ENCODE measurements around the gene AKR1C4. TPM values are rescaled to one million over a fixed set of nuclear protein-coding genes. Genes with fewer than 3 reads are reported as not detected.
"Not testable (repeated sequence)": the region's sequence is repeated elsewhere in the genome, so short reads cannot be mapped to it uniquely, and the experiment has no call there.

AKR1C4 gene
- total RNA-seq: not detected
- 0.09 TPM for polyA plus RNA-seq

DNA sequence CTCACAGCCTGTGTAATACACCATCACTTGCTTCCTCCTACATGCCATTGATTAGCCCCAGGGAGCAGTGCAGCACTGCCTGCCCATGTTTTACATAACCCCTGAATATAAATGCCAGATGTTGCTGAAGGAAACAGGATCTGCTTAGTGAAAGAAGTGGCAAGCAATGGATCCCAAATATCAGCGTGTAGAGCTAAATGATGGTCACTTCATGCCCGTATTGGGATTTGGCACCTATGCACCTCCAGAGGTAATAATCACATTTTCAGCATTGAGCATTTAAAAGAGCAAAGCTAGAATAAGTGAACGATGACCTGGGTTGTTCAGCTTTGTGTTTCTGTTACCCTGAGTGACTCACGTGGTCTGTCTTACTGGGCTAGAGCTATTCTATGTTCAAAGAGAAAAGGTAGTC lies at the start of gene AKR1C4:
Gene AKR1C4 (plus strand): TSS at position 136 of the 412 bp plus-strand sequence. CDS start 31 bp downstream, at position 167.
- Histone ChIP-seq H3K4me1 (ENCODE audit: insufficient read depth) (no peaks in the 10 kb centered on the region), H3K36me3 (ENCODE audit: insufficient read depth) (no peaks in the 10 kb centered on the region), H3K4me3 (ENCODE audit: low read depth, low read length) (no peak within 1 kb of the TSS), H3K27ac (ENCODE audit: low read depth) (no peak within 1 kb of the TSS)
- WGBS: 66% methylated on average over 4 of the region's 4 CpGs
- DNase-seq (ENCODE audit: extremely low spot score): no peak

DNA sequence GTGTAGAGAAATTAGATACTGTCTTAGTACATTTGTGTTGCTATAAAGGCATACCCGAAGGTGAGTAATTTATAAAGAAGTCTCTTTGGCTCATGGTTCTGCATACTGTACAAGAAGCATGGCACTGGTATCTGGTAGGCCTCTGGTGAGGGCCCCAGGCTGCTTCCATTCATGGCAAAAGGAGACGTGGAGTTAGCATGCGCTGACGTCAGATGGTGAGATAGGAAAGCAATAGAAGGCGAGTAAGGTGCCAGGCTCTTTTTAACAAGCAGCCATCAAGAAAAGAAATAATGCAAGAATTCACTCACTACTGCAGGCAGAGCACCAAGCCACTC lies 49.8 kb upstream of the AKR1C4 start:
- H3K36me3 ChIP-seq (ENCODE audit: insufficient read depth): no peaks in the 10 kb centered on the region

DNA sequence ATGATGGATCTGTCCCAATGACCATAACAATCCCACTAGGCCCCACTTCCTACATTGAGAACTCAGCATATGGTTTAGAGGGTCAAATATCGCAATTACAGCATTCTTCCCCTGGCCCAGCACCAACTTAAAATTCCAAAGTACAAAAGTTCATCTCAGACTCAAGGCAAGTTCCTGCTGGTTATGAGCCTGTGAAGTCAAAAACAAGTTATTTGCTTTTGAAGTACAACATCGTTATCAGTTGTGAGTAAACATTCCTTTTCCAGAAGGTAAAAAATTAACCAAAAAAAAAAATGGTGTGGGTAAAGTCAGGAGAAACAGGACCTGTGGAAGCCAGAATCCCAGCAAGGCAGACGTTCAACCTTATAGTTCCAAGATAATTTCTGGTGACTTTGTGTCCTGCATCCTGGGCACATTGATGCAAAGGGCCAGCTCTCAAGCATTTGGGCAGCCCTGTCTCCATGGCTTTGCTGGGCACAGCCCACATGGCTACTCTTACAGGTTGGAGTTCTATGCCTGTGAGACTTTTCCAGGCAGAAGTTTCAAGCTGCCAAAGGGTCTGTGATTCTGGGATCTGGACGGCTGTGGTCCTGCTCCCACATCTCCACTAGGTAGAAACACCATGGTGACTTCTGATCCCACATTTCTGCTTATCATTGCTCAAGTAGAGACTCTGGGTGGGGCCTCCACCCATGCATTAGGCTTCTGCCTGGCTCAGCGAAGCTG lies 49.2 kb upstream of the AKR1C4 start:
- no peak for DNase-seq (ENCODE audit: extremely low spot score)
- WGBS: 71% methylated on average over 5 of the region's 5 CpGs
- H3K36me3 ChIP-seq (ENCODE audit: insufficient read depth): no peaks in the 10 kb centered on the region

More for the DNA sequence above, 49.8 kb upstream of the AKR1C4 start:
- Histone ChIP-seq H3K4me3 (ENCODE audit: low read depth, low read length) (no peak overlapping the region), H3K27ac (ENCODE audit: low read depth) (no peak overlapping the region), H3K4me1 (ENCODE audit: insufficient read depth) (no peaks in the 10 kb centered on the region)
- no peak for DNase-seq (ENCODE audit: extremely low spot score)
- 75% methylated on average over 5 of the region's 5 CpGs for WGBS

DNA sequence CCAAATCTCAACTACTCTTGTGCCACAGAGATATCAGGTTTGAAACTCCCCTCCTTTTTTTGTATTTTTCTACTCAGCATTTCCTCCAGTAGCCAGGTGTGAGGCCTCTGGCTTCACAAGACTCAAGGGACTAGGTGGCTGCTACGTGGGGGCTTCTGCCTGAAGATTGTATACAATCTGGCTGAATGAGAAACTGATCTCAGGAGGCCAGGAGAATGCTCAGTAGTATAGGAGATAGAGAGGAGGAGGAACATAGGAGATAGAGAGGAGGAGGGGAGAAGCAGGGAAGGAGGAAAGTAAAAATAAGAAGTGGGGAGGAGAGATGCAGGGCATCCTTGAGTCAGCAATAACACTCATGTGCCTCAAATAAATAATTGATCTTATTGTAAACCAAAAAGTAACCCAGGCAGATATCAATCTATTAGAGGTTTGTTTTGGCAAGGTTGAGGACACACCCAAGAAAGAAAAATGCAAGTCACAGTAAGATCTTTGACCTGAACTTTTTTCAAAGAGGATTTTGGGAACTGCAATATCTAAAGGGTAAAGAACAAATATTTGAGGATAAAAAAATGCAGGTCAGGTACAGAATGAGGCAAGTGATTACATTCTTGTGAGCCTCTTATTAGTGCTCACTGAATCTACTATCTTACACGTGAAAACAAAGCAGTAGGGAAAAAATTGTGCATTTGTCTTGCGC lies 48.5 kb upstream of the AKR1C4 start:
- Histone ChIP-seq H3K27ac (ENCODE audit: low read depth) (peak overlapping the region; percentile 10), H3K4me3 (ENCODE audit: low read depth, low read length) (no peak overlapping the region), H3K4me1 (ENCODE audit: insufficient read depth) (no peaks in the 10 kb centered on the region), H3K36me3 (ENCODE audit: insufficient read depth) (no peaks in the 10 kb centered on the region)
- WGBS: 50% methylated on average over 3 of the region's 3 CpGs
- DNase-seq (ENCODE audit: extremely low spot score): no peak

More for the DNA sequence above, 49.2 kb upstream of the AKR1C4 start:
- H3K27ac ChIP-seq (ENCODE audit: low read depth): no peak overlapping the region
- H3K4me1 ChIP-seq (ENCODE audit: insufficient read depth): no peaks in the 10 kb centered on the region
- no peak overlapping the region for H3K4me3 ChIP-seq (ENCODE audit: low read depth, low read length)

DNA sequence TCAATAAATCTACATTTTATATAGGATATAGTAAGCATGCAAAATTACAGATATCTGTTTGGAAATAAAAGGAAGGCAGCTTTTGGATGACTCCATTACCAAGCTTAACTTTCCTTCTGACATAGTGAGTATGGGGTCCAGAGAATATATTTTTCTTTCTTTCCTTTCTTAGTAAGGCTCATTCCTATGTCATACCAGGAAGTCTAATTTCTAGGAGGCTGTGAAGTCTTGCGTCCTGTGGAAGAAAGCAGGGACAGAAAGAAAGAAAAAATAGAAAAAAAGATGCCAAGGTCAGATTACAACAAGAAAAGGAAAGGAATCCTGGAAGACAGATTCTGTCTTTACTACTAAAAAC lies 48.0 kb upstream of the AKR1C4 start:
- Histone ChIP-seq H3K36me3 (ENCODE audit: insufficient read depth) (no peaks in the 10 kb centered on the region), H3K4me3 (ENCODE audit: low read depth, low read length) (no peak overlapping the region), H3K4me1 (ENCODE audit: insufficient read depth) (no peaks in the 10 kb centered on the region), H3K27ac (ENCODE audit: low read depth) (peak overlapping the region; percentile 10)
- 56% methylated on average over 1 of the region's 1 CpG for WGBS
- no peak for DNase-seq (ENCODE audit: extremely low spot score)

DNA sequence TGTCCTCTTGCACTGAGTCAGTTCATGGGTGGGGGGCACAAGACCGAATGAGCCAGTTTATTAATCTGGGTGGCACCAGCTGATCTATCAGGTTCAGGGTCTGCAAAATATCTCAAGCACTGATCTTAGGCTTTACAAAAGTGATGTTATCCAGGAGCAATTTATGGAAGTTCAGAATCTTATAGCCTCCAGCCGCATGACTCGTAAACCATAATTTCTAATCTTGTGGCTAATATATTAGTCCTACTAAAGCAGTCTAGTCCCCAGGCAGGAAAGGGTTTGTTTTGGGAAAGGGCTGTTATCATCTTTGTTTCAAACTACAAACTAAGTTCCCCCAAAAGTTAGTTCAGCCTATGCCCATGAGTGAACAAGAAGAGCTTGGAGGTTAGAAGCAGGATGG lies 45.6 kb upstream of the AKR1C4 start:
- Histone ChIP-seq H3K36me3 (ENCODE audit: insufficient read depth) (no peaks in the 10 kb centered on the region), H3K4me1 (ENCODE audit: insufficient read depth) (no peaks in the 10 kb centered on the region), H3K4me3 (ENCODE audit: low read depth, low read length) (no peak overlapping the region), H3K27ac (ENCODE audit: low read depth) (no peak overlapping the region)
- DNase-seq (ENCODE audit: extremely low spot score): no peak
- 91% methylated on average over 3 of the region's 3 CpGs for WGBS

DNA sequence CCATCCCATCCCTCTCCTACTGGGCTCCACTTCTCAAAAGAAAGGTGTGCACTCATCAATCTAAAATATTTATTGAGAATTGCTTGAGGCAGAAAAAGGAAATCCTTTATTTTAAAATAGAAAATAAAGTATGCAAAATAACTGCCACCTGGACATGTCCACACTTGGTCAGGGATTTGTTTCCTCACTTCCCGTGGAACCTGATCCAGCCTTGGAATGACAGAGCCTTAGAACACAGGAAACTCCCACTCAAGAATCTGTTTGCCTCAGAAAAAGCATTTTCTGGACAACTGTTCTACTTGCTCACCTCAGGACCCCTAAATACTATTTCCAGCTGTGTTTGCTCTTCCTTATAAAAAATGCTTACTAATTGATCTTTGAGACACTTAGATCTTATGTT lies 40.7 kb upstream of the AKR1C4 start:
- H3K4me3 ChIP-seq (ENCODE audit: low read depth, low read length): no peak overlapping the region

DNA sequence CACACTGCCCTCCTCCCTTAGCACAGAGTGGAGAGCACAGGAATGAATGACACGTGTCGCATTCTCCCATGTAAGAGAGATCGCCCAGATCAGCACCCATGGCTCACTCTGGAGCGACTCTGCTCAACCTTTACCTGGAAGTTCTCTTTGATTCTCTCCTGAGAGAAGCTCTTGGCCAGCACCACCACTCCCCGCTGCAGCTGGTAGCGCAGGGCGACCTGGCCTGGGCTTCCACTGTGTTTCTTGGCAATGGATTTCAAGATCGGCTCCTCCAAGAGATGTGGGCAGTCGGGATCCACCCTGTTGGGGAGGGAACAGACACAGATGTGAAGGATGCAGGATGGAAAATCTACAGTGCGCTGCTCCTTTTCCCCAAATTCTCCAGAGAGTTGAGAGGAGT lies 39.1 kb upstream of the AKR1C4 start:
- no peak overlapping the region for H3K27ac ChIP-seq (ENCODE audit: low read depth)
- H3K36me3 ChIP-seq (ENCODE audit: insufficient read depth): no peaks in the 10 kb centered on the region
- DNase-seq (ENCODE audit: extremely low spot score): no peak
- no peak overlapping the region for H3K4me3 ChIP-seq (ENCODE audit: low read depth, low read length)
- 76% methylated on average over 10 of the region's 10 CpGs for WGBS
- H3K4me1 ChIP-seq (ENCODE audit: insufficient read depth): no peaks in the 10 kb centered on the region

More for the DNA sequence above, 40.7 kb upstream of the AKR1C4 start:
- Histone ChIP-seq H3K4me1 (ENCODE audit: insufficient read depth) (no peaks in the 10 kb centered on the region), H3K36me3 (ENCODE audit: insufficient read depth) (no peaks in the 10 kb centered on the region), H3K27ac (ENCODE audit: low read depth) (no peak overlapping the region)
- 30% methylated on average over 1 of the region's 1 CpG for WGBS
- DNase-seq (ENCODE audit: extremely low spot score): no peak

DNA sequence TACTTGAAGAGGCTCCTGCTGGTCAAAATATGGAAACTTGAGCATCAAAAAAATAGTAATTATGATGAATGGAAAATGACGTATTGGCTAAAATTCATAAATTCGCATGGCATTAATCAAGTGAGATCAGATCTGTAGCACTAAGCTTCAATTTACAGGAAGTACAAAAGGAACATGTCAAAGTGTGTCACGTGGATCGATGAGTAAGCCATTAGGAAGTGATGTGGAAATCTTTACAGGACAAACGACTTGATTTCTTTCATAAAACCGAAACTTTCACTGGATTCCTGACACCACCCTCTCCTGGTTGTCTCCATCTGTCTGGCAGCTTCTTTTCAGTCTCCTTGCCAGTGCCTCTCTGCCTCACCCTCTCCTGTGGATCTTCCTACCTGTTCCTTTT lies 37.5 kb upstream of the AKR1C4 start:
- WGBS: 72% methylated on average over 6 of the region's 6 CpGs
- H3K27ac ChIP-seq (ENCODE audit: low read depth): no peak overlapping the region
- H3K36me3 ChIP-seq (ENCODE audit: insufficient read depth): no peaks in the 10 kb centered on the region
- H3K4me3 ChIP-seq (ENCODE audit: low read depth, low read length): no peak overlapping the region
- no peak for DNase-seq (ENCODE audit: extremely low spot score)
- H3K4me1 ChIP-seq (ENCODE audit: insufficient read depth): no peaks in the 10 kb centered on the region

DNA sequence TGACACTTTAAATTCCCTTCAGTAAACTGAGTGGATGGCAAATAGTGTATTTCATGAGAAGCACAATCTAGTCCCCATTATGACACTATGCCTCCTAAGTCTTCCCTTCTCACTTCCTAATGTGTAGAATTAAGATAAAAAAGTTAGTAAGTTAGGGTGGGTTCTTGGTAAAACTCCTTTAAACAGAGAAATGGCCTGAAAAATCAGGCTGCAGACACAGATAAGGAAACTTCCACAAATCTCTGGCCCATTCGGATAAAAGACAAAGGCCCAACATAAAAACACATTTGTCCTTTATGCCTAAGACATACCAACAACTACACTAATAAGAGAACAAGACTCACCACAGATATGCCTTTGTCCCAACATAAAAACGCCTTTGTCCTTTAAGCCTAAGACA lies 33.1 kb upstream of the AKR1C4 start:
- H3K36me3 ChIP-seq (ENCODE audit: insufficient read depth): no peaks in the 10 kb centered on the region
- no peak overlapping the region for H3K27ac ChIP-seq (ENCODE audit: low read depth)
- 62% methylated on average over 2 of the region's 2 CpGs for WGBS
- DNase-seq (ENCODE audit: extremely low spot score): no peak
- no peaks in the 10 kb centered on the region for H3K4me1 ChIP-seq (ENCODE audit: insufficient read depth)
- H3K4me3 ChIP-seq (ENCODE audit: low read depth, low read length): no peak overlapping the region

DNA sequence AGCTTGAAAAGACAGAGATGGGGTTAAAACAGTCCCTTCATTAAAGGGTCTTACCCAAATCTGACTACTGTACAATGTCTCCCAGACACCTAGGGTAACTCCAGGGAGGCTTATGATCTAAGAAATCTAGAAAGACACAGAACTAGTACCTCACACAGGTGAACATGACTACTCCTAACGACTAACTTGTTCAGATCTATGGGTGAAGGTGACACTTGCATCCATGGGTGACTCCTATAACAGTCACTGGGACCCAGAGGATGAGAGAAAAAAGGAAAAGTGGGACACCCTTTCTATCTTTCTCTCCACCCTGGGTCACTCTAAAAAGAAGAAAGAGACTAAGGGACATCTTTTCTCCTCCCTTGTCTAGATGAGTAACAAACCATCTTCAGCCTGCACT lies 30.9 kb upstream of the AKR1C4 start:
- Histone ChIP-seq H3K27ac (ENCODE audit: low read depth) (no peak overlapping the region), H3K4me1 (ENCODE audit: insufficient read depth) (no peaks in the 10 kb centered on the region), H3K36me3 (ENCODE audit: insufficient read depth) (no peaks in the 10 kb centered on the region), H3K4me3 (ENCODE audit: low read depth, low read length) (no peak overlapping the region)
- no peak for DNase-seq (ENCODE audit: extremely low spot score)
- 5% methylated on average over 1 of the region's 1 CpG for WGBS

DNA sequence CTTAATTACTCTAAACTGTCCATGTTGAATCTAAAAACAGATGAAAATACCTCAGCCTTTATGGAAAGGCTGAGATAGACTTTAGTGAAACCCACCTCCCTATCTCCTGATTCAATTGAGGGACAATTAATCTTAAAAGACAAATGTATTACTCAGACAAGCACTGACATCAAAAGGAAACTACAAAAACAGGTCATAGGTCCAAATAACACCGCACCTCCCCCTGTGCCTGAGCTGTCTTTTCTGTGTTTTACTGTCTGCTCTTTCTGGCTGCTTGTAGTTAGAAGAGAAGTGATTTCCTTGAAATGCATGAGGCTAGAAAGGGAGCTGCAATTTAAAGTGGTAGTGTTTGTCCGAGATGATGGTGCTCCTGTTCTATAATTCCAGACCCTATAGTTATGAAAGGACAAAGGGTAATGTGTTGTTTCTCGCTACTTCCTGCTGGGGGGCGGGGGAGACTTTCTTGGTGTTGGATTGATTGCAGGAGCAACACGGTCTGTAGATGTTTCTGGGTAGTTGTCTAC lies 27.7 kb upstream of the AKR1C4 start:
- Histone ChIP-seq H3K4me1 (ENCODE audit: insufficient read depth) (no peaks in the 10 kb centered on the region), H3K27ac (ENCODE audit: low read depth) (no peak overlapping the region), H3K4me3 (ENCODE audit: low read depth, low read length) (no peak overlapping the region), H3K36me3 (ENCODE audit: insufficient read depth) (no peaks in the 10 kb centered on the region)
- 61% methylated on average over 5 of the region's 5 CpGs for WGBS
- DNase-seq (ENCODE audit: extremely low spot score): no peak

DNA sequence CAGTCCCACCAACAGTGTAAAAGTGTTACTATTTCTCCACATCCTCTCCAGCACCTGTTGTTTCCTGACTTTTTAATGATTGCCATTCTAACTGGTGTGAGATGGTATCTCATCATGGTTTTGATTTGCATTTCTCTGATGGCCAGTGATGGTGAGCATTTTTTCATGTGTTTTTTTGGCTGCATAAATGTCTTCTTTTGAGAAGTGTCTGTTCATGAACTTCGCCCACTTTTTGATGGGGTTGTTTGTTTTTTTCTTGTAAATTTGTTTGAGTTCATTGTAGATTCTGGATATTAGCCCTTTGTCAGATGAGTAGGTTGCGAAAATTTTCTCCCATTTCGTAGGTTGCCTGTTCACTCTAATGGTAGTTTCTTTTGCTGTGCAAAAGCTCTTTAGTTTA lies 21.1 kb upstream of the AKR1C4 start:
- not testable (repeated sequence) for H3K27ac ChIP-seq (ENCODE audit: low read depth); H3K4me1 ChIP-seq (ENCODE audit: insufficient read depth); H3K36me3 ChIP-seq (ENCODE audit: insufficient read depth); H3K4me3 ChIP-seq (ENCODE audit: low read depth, low read length); DNase-seq (ENCODE audit: extremely low spot score)
- 86% methylated on average over 3 of the region's 3 CpGs for WGBS

DNA sequence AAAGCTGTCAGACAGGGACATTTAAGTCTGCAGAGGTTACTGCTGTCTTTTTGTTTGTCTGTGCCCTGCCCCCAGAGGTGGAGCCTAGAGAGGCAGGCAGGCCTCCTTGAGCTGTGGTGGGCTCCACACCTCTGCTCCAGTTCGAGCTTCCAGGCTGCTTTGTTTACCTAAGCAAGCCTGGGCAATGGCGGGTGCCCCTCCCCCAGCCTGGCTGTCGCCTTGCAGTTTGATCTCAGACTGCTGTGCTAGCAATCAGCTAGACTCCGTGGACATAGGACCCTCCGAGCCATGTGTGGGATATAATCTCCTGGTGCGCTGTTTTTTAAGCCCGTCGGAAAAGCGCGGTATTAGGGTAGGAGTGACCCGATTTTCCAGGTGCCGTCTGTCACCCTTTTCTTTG lies 16.1 kb upstream of the AKR1C4 start:
- H3K27ac ChIP-seq (ENCODE audit: low read depth); H3K4me3 ChIP-seq (ENCODE audit: low read depth, low read length); H3K4me1 ChIP-seq (ENCODE audit: insufficient read depth); DNase-seq (ENCODE audit: extremely low spot score); H3K36me3 ChIP-seq (ENCODE audit: insufficient read depth): not testable (repeated sequence)
- WGBS: 86% methylated on average over 12 of the region's 12 CpGs
